Stimulated activated CD4-positive, alpha-beta T cell treated with anti-CD3 and anti-CD28 coated beads, Interleukin-1b, Interleukin-23, amount 100 ng/mL, for 4 hours (primary cell): ENCODE results near the gene UBTD1.
A peak's percentile ranks its signal among the peaks of the same experiment; 100 is the strongest.
"Not testable (repeated sequence)": the region's sequence is repeated elsewhere in the genome, so short reads cannot be mapped to it uniquely, and the experiment has no call there.

Experiments
- DNase-seq, 2 donors: peaks; one replicate each; pipeline ENCODE4 v3.0.0-alpha.2; 2020; ENCODE audit warnings: low read depth in 2 of 2

Gene UBTD1, protein sequence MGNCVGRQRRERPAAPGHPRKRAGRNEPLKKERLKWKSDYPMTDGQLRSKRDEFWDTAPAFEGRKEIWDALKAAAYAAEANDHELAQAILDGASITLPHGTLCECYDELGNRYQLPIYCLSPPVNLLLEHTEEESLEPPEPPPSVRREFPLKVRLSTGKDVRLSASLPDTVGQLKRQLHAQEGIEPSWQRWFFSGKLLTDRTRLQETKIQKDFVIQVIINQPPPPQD

DNA sequence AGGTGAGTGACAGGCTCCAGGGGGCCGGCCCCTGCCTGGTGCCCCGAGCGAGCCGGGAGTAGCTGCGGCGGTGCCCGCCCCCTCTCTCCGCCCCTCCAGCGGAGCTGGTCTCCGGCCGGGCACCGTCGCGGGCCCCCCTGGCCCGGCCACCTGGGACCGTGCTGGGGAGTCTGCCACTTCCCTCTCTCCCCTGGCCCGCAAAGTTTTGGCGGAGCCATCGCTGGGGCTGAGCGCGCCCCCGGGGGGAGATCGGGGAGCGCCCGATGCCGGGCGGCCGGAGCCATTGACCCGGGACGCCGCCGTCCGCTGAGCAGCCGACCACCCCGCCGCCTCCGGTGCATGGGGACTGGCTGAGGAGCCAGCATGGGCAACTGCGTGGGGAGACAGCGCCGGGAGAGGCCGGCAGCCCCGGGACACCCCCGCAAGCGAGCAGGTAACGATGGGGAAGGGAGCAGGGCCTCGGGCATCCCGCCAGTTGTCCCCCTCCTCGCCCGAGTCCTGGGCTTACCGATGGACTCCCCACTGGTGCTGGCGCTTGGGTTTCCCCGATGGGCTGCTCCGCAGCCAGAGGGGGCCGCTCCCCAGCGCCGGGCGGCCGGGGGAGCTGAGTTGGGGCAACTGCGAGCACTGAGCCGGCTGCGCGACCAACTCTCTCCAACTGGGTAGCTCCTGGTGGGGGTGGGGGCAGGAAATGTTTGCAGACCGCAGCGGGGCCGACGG, at the start of gene UBTD1:
Gene UBTD1 (plus strand): TSS at position 84 of the 720 bp plus-strand sequence. CDS start 280 bp downstream, at position 364.
- DNase-seq = peak in 1 of 2 donors; percentile 29

DNA sequence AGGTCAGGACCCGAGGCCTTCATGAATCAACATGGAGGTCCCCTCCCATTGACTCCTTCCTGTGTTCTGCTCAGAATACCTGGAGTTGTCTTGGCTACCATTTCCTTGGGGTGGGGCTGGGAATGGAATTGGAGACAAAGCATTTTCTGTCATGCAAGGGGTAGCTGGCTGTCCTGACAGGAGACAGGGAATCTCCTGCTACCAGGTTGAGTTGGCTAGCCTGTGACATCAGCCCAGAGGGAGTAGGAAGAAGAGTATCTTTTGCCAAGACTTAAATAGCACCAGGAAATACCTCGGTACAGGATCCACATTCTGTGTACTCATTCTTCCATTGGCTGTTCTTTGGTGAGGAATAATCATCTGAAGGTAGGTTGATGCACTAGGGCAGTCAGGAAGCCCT, 47.9 kb upstream of the UBTD1 start:
- no peak for DNase-seq

DNA sequence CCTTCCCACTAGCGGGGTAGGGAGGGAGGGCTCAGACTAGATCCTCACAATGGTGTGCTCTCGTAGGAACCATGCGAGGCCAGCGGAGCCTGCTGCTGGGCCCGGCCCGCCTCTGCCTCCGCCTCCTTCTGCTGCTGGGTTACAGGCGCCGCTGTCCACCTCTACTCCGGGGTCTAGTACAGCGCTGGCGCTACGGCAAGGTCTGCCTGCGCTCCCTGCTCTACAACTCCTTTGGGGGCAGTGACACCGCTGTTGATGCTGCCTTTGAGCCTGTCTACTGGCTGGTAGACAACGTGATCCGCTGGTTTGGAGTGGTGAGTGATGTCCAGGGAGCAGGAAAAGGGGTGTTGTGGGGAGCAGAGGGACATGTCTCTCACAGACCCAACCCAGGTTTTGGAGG, 47.1 kb upstream of the UBTD1 start:
- no peak for DNase-seq

DNA sequence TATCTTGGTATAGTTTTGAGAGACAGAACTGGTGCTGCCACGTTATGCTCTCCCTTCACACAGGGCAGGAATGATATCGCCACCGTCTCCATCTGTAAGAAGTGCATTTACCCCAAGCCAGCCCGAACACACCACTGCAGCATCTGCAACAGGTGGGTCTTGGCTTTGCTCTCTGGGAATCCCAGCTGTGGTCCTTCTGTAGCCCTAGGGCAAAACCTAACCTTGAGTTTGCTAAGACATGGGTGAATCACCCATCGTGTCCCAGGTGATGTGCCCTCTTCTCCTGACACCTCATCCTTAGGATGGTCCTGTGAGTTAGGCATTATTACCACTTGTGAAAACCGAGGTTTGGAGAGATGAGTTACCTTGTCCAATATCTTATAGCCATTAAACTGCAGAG, 46.4 kb upstream of the UBTD1 start:
- no peak for DNase-seq

DNA sequence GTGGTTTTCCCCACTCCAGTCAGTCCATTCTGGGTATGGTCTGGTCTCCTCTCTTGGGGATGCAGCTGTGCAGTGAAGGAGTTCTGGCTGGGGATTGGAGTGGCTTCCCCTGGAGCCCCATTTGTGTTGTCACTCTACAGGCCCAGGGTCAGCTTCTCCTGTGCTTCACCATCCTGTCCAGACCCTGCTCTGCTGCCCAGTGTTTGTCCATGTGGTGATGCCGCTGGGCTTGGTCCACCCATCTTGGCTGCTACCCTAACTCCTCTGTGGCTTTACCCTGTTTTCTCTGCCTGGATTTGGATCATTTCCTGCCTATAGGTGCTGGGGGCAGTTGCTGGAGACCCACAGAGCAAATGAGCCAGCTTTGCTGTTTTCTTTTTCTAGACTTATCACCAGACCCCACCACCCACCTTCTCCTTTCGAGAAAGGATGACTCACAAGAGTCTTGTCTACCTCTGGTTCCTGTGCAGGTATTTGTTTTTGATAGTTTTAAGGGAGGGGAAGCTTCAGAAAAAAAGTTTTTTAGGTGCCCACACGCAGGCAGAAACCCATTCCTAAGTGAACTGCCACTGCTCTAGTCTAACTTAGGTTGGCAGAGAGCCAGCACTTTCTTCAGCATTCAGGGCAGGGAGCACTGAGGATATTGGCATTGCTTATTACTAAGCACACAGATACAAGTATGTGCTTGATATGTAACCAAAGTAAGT, 44.2 kb upstream of the UBTD1 start:
- DNase-seq = peak in 1 of 2 donors; percentile 48

DNA sequence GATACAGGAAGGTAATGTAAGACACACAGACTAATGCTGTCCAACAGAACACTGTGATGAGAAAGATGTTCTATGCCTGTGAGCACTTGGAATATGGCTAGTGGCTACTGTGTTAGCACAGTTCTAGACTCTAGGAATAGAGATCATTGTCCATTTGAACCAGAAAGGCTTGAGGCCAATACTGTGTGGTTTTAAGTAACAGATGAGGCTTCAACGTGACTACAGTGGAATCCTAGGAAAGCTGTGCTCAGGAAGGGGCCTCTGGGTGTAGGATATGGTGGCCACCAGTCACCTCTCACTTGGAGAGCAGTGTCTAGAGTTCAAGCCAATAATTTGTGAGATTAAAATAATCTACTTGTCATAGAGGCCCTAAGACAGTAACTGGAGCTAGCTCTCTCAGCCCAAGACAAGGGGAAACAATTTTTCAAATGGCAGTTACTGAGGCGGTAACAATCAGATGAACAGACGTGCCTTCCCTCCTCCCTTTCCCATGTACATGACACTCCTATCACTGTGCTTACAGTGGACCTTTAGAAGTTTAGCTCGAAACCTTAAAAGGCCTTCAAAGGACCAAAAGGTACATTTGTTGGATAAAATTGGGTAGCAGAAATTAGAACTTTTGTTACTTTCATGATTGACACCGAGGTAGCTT, 42.6 kb upstream of the UBTD1 start:
- no peak for DNase-seq

DNA sequence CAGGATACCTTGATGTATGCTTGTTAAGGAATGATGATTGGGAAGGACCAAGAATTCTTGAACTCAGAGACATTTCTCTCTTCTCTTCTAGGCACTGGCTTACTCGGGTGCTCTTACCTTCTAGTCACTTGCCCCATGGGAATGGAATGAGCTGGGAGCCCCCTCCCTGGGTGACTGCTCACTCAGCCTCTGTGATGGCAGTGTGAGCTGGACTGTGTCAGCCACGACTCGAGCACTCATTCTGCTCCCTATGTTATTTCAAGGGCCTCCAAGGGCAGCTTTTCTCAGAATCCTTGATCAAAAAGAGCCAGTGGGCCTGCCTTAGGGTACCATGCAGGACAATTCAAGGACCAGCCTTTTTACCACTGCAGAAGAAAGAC, 42.0 kb upstream of the UBTD1 start:
- DNase-seq = no peak

DNA sequence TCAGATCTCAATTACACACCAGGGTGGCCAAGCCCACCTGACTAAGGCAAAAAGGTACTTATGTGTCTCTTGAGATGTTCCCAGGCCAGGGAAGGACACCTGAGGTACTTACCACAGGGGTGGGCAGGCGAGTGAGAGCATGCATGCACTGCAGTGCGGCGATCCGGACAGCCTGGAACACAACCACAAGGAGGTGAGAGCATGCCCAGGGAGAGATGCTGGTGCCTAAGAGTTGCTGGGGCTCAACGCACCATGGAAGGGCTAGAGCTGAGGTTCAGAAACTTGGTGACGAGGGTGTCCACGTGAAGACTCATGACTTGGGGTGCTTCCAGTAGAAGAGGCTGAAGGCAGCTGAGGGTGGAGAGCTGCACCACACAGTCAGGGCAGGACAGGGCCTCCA, 39.6 kb upstream of the UBTD1 start:
- no peak for DNase-seq

DNA sequence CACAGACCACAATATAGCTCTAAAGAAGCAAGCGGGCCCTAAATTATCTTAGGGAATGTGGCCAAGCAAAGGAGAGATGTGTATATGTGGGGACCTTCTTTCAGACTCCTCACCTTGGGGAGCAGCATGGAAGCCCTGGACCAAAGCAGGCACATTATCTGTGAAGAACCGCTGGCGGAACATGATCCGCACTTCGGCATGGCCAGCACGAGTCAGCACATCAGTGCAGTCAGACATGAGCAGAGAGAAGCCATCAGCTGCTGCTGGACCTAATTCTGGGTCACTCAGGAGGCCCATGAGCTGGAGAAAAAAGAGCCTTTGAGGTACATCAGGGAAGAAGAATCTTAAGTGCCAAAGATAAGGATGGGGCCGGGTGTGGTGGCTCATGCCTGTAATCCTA, 38.8 kb upstream of the UBTD1 start:
- no peak for DNase-seq

DNA sequence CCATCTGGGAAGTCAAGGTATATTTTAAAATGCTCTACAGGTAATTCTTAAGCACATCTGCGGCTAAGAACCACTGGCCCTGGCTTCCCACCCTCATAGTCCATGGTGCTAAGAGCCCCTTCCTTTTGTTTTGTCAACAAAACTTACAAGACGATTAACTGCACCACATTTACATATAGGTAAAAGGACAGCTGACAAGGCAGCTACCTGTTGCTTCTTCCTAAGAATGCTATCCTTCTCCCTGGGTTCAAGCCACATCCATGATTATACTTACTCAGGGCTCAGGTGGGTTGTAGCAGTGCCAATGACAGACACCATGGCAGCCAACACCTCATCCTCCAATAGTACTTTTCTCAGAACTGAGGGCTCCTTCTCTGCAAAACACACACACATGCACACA, 36.4 kb upstream of the UBTD1 start:
- DNase-seq = no peak

DNA sequence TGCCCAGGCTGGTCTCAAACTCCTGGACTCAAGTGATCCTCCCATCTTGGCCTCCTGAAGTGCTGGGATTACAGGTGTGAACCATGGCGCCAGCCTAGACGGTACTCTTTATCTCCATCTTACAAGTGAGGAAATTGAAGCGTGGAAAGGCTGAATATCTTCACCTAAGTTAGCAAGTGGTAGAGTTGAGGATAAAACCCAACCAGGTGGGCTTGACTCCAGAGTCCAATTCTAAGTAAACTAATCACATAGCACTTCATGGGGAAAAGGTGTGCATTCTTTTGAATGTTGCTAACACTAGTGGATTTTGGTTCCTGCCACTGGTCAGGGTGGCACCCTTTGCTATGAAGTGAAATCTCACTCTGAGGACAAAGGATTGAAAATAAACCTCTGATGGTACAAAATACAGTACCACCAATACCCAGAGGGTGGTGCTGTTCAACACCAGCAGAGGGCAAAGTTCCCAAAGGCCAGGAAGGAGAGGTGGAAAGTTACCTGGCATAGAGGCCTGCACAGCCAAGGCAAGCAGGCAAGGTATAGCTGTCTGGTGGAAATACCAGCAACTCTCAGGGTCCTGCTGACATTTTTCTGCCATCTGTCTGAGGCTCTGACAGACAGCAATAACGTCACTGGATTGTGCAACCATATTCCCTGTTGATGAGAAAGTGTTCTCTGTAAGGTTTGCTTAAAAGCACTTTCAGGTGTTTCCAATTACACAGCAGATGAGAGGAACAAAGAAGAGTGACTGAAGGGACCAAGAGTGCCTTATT, 35.2 kb upstream of the UBTD1 start:
- DNase-seq = peak in 1 of 2 donors; percentile 22

DNA sequence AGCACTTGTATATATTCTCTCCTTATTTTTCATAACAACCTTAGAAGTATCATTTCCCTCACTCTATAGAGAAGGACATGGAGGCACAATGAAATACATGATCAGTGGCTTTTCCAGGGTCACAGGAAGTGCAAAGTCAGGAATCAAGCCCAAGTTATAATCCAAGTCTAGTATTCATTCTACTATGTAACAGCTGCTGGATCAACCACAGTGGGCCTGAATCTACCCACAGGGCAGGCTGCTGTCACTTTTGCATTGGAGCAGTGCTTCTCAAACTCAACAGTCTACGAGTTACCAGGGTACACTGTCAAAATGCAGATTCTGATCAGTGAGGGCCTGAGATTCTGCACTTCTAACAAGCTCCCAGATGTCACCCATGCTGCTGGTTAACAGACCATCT, 34.5 kb upstream of the UBTD1 start:
- no peak for DNase-seq

DNA sequence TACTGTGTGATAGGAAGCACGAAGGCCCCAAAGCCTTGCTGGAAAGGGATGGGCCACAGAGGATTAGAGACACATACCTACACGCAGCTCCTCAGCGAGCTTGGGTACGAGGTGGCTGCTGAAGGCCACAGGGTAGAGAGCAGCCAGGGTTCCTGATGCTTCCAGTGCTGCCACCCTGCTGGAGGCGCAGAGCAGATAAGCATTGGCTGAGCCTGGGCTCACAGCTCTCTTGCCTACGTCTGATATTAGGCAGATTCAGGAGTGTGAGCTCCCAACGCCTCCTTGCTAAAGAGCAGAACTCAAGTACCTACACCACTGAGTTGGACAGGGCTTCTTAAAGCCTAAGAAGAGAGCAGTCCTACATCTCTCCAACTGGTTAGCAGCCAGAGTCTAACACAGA, 32.7 kb upstream of the UBTD1 start:
- no peak for DNase-seq

DNA sequence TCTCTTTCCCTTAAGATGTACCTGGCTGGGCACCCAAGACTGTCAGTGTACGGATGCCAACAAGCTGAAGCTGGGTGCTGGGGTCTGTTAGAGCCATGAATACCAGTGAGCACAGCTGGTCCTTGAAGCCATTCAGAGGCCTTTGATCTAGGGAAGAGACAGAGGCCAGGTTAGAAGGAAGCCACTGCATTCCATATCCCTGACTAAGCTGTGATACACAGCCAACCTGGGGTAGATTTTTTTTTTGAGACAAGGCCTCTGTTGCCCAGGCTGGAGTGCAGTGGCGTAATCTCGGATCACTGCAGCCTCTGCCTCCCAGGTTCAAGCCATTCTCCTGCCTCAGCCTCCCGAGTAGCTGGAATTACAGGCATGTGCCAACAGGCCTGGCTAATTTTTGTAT, 32.0 kb upstream of the UBTD1 start:
- DNase-seq = no peak

DNA sequence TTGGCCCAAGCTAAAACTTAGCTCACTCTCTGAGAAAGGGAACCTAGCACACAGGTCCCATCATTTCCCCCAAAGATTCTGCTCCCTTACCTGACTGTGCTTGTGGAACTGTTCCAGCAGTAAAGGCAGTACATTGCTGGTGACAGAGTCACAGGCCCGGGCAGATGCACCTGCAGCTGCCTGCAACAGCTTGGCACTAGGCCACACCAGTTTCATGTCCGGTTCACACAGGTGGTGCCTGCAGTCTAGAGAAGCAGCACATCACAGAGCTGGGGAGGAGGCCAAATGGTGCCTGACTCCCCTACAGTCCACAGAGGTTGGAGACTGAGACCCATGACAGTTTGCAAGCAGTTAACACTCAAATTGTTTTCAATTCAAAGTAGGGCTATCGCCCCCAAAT, 30.6 kb upstream of the UBTD1 start:
- DNase-seq = no peak

DNA sequence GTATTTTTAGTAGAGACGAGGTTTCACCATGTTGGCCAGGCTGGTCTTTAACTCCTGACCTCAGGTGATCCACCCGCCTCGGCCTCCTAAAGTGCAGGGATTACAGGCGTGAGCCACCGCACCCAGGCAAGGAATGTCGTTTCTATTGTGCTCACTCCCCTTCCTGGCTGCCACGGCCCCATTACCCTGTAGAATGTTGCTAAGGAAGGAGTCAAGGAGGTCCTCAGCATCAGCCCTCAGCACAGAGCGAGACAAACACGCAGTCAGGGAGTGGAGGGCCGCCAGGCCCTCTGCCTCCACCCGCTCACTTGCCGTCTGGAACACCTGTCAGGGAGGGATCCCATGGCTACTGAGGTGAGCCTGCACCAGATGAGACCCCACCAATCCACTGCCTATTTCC, 29.9 kb upstream of the UBTD1 start:
- not testable (repeated sequence) for DNase-seq

DNA sequence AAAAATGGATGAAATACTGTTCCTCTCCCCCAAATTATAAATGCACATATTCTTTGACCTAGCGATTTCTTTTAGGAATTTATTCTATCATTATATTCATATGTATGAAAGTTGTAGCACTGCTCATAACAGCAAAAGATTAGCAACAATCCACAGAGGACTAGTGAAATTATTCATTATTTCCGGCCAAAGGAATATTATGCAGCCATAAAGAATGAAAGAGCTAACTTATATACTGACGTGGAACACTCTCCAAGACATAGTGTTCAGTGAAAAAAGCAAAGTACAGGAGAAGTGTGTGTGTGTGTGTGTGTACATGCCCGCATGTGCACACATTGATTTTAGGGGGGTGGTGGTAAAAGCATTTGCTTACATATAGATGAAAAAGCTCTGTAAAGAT, 23.8 kb upstream of the UBTD1 start:
- DNase-seq = no peak

DNA sequence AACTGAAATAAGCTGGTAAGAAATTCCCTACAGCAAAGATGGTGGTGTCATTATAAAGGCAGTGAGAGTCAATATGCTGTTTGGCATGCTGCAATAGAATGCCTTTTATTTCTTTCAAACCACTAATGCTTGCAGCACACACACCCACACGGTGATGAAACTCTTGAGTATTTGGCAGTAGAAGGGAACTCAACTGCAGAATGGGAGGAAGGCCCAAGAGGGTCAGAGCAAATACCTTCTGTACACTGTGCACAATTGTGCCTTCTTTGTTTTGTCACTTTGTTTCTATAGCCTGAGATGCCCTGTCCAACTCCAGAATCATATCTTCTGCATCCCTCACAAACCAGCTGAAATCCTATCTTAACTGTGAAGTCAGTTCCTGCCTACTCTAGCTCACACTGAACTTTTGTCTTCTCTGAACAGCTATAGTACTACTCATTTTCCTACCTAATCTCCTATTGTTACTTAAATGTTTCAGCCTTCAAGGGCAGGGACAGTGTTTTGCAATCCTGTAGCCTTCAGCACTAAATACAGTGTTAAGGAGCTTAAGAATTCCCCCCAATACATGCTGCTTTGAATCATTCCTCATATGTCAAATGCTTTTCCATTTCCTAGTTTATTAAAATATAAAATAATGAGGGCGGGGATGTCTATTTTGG, 22.7 kb upstream of the UBTD1 start:
- no peak for DNase-seq

DNA sequence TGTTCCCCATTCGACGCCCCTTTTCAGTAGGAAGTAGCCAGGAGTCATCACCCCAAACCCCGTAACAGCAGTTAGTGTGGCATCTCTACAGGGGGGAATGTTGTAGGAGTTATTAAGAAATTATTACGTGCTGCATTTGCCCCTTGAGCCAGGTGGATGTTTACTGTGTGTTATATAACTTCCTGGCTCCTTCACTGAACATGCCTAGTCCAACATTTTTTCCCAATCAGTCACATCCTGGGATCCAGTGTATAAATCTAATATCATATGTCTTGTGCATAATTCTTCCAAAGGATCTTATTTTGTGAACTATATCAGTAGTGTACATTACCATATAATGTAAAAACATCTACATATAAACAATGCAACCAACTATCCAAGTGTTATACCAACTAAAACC, 19.3 kb upstream of the UBTD1 start:
- not testable (repeated sequence) for DNase-seq

DNA sequence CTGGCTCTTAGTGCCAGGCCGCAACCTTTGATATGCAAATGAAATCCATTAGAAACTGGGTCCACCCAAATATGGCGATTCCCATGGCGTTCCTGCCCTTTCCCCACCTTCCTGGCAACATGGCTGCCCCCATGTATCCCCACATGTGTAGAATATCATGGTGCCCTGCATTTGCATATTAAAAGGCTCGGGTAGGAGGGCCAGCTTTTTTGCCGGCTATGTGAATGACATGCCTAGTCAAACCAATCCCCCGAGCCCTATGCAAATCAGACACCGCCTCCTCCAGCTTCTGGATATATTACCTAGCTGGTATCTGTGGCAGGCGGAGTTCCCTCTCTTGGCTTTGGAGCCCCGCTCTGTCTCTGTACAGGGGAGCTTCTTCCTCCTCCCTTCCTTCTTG, 18.8 kb upstream of the UBTD1 start:
- DNase-seq = no peak

DNA sequence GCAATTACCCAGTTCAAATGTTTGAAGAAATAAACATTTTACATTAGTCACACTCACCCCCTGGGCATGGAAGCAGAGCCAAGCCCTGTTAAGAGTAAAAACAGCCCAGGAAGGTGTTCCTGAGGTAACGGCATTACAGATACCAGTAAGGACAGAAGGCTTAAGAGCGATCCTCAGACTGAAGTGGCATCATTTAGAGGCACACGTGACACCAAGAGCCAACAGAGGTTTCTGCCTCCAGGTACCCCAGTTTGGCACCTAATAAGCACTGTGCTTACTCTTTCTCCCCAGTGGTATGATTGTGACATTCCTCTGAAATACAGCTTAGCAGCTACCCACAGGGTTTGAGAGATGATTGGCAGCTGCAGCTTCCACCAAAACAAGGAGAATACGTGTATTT, 17.7 kb upstream of the UBTD1 start:
- no peak for DNase-seq
